Measurements from ENCODE around the gene ABCB10. TPM values are rescaled to one million over a fixed set of nuclear protein-coding genes. Genes with fewer than 3 reads are reported as not detected.
A peak's percentile ranks its signal among the peaks of the same experiment; 100 is the strongest.

The ABCB10 gene
- total and polyA plus RNA-seq, 4 donors = 6.2 to 190 (median 11.5) TPM

DNA sequence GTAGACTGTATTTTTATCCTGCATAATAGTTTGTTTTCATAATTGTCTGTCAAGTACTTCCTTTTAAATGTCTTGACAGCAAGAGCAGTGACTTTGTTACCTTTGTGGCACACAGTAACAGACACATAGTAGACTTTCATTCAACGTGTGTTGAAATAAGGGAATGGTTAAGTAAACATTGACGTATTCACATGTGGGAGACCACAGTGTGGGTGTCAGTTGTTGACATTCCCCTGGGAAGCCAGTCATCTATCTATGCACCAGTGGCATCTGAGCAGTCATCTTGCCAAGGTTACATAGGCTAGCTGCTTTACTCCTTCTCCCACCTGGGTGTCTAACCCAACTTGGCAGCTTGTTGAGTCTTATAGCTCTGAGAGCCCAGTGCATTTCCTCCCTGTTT is 48.9 kb downstream of the ABCB10 start:
- Histone ChIP-seq H3K9me3 (ENCODE audit: control insufficient read depth in 4 of 4, low read length in 3 of 4) (no peaks in the 10 kb centered on the region), H3K27ac (ENCODE audit: low read depth in 1 of 2, low read length in 2 of 2) (no peak overlapping the region), H3K27me3 (ENCODE audit: control insufficient read depth in 4 of 4, insufficient read depth in 4 of 4, low read length in 3 of 4) (no peaks in the 10 kb centered on the region), H3K36me3 (ENCODE audit: control insufficient read depth in 4 of 4, insufficient read depth in 3 of 4, low read depth in 1 of 4, low read length in 3 of 4) (peaks cover 0 to 2% (median 0%) of the 10 kb centered on the region in 4 donors), H3K4me3 (ENCODE audit: low read depth in 1 of 3, low read length in 3 of 3) (no peak overlapping the region), H3K9ac (ENCODE audit: low read depth in 1 of 2, low read length in 2 of 2) (no peak overlapping the region), H3K4me1 (ENCODE audit: control insufficient read depth in 4 of 4, insufficient read depth in 4 of 4, low read length in 3 of 4) (peaks cover 0 to 29% (median 15%) of the 10 kb centered on the region in 4 donors)
- DNase-seq (ENCODE audit: low spot score) = no peak
- TF ChIP-seq FOXA1 (IDR thresholded peaks at IDR 0.05) (peak; percentile 83), HNF4A (conservative IDR thresholded peaks at IDR 0.05) (peak in 1 of 2 donors; percentile 26), TAF1 (conservative IDR thresholded peaks at IDR 0.05) (no peak), EGR1 (IDR thresholded peaks at IDR 0.05; ENCODE audit: low read depth in 2 of 2) (peak in 1 of 2 donors; percentile 30), HNF4G (IDR thresholded peaks at IDR 0.05) (no peak), GABPA (IDR thresholded peaks at IDR 0.05 in 1 of 2, conservative IDR thresholded peaks at IDR 0.05 in 1 of 2) (no peak), NR2F2 (IDR thresholded peaks at IDR 0.05) (no peak), RAD21 (IDR thresholded peaks at IDR 0.05) (no peak), SP1 (IDR thresholded peaks at IDR 0.05) (no peak), RXRA (IDR thresholded peaks at IDR 0.05) (peak in 1 of 2 donors; percentile 9), FOXA2 (IDR thresholded peaks at IDR 0.05) (peak; percentile 91), YY1 (IDR thresholded peaks at IDR 0.05) (no peak), JUND (IDR thresholded peaks at IDR 0.05) (no peak)
- TF ChIP-seq, protein P1, sequence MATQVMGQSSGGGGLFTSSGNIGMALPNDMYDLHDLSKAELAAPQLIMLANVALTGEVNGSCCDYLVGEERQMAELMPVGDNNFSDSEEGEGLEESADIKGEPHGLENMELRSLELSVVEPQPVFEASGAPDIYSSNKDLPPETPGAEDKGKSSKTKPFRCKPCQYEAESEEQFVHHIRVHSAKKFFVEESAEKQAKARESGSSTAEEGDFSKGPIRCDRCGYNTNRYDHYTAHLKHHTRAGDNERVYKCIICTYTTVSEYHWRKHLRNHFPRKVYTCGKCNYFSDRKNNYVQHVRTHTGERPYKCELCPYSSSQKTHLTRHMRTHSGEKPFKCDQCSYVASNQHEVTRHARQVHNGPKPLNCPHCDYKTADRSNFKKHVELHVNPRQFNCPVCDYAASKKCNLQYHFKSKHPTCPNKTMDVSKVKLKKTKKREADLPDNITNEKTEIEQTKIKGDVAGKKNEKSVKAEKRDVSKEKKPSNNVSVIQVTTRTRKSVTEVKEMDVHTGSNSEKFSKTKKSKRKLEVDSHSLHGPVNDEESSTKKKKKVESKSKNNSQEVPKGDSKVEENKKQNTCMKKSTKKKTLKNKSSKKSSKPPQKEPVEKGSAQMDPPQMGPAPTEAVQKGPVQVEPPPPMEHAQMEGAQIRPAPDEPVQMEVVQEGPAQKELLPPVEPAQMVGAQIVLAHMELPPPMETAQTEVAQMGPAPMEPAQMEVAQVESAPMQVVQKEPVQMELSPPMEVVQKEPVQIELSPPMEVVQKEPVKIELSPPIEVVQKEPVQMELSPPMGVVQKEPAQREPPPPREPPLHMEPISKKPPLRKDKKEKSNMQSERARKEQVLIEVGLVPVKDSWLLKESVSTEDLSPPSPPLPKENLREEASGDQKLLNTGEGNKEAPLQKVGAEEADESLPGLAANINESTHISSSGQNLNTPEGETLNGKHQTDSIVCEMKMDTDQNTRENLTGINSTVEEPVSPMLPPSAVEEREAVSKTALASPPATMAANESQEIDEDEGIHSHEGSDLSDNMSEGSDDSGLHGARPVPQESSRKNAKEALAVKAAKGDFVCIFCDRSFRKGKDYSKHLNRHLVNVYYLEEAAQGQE (IDR thresholded peaks at IDR 0.05) = no peak
- TF ChIP-seq, protein P2, sequence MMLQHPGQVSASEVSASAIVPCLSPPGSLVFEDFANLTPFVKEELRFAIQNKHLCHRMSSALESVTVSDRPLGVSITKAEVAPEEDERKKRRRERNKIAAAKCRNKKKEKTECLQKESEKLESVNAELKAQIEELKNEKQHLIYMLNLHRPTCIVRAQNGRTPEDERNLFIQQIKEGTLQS (IDR thresholded peaks at IDR 0.05) = no peak
- TF ChIP-seq, protein P3, sequence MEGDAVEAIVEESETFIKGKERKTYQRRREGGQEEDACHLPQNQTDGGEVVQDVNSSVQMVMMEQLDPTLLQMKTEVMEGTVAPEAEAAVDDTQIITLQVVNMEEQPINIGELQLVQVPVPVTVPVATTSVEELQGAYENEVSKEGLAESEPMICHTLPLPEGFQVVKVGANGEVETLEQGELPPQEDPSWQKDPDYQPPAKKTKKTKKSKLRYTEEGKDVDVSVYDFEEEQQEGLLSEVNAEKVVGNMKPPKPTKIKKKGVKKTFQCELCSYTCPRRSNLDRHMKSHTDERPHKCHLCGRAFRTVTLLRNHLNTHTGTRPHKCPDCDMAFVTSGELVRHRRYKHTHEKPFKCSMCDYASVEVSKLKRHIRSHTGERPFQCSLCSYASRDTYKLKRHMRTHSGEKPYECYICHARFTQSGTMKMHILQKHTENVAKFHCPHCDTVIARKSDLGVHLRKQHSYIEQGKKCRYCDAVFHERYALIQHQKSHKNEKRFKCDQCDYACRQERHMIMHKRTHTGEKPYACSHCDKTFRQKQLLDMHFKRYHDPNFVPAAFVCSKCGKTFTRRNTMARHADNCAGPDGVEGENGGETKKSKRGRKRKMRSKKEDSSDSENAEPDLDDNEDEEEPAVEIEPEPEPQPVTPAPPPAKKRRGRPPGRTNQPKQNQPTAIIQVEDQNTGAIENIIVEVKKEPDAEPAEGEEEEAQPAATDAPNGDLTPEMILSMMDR (IDR thresholded peaks at IDR 0.05; ENCODE audit: low read depth, low read length, missing input control) = no peak
- TF ChIP-seq, protein P4, sequence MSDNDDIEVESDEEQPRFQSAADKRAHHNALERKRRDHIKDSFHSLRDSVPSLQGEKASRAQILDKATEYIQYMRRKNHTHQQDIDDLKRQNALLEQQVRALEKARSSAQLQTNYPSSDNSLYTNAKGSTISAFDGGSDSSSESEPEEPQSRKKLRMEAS (IDR thresholded peaks at IDR 0.05) = no peak
- TF ChIP-seq, protein P5, sequence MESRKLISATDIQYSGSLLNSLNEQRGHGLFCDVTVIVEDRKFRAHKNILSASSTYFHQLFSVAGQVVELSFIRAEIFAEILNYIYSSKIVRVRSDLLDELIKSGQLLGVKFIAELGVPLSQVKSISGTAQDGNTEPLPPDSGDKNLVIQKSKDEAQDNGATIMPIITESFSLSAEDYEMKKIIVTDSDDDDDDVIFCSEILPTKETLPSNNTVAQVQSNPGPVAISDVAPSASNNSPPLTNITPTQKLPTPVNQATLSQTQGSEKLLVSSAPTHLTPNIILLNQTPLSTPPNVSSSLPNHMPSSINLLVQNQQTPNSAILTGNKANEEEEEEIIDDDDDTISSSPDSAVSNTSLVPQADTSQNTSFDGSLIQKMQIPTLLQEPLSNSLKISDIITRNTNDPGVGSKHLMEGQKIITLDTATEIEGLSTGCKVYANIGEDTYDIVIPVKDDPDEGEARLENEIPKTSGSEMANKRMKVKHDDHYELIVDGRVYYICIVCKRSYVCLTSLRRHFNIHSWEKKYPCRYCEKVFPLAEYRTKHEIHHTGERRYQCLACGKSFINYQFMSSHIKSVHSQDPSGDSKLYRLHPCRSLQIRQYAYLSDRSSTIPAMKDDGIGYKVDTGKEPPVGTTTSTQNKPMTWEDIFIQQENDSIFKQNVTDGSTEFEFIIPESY (IDR thresholded peaks at IDR 0.05) = no peak
- WGBS = 30% methylated on average over 2 of the region's 2 CpGs
